Memory B cell (primary cell): ENCODE data around the gene PTPN9.

Source experiments
- ATAC-seq: fragments of 150-1000 bp; cut with Tn5 transposase; 2 replicates; pipeline ENCODE4 v1.10.0; 2021; ENCODE audit warnings: low read depth, mild to moderate bottlenecking, moderate library complexity
- DNase-seq, 2 donors: peaks; one replicate each; pipeline ENCODE4 v3.0.0; 2022; ENCODE audit warnings: low spot score in 2 of 2
- H3K27ac Mint-ChIP-seq: one replicate; pipeline ENCODE4 v1.8.0; 2022; ENCODE audit warnings: mild to moderate bottlenecking, moderate library complexity, mixed read lengths
- H3K27me3 Mint-ChIP-seq: one replicate; pipeline ENCODE4 v1.8.0; 2022; ENCODE audit warnings: mixed read lengths
- H3K36me3 Mint-ChIP-seq: one replicate; pipeline ENCODE4 v1.8.0; 2022; ENCODE audit warnings: mild to moderate bottlenecking, mixed read lengths
- H3K4me1 Mint-ChIP-seq: one replicate; pipeline ENCODE4 v1.8.0; 2022; ENCODE audit warnings: mixed read lengths
- H3K4me3 Mint-ChIP-seq: one replicate; pipeline ENCODE4 v1.8.0; 2022; ENCODE audit warnings: mild to moderate bottlenecking, moderate library complexity, mixed read lengths
- H3K9me3 Mint-ChIP-seq: one replicate; pipeline ENCODE4 v1.8.0; 2022; ENCODE audit warnings: mixed read lengths

PTPN9 gene

GRCh38 chr15:75578948-75579920 is at the start of gene PTPN9:
TSS of gene PTPN9 (minus strand) at chr15:75579315. CDS start at chr15:75578776, 539 bp downstream.
- H3K9me3 Mint-ChIP-seq = no peaks in the 10 kb centered on the region
- peak within 1 kb of the TSS; percentile 91 for H3K4me3 Mint-ChIP-seq
- ATAC-seq = peak; percentile 83
- peak within 1 kb of the TSS; percentile 88 for H3K27ac Mint-ChIP-seq
- H3K4me1 Mint-ChIP-seq = peaks cover 22% of the 10 kb centered on the region
- H3K36me3 Mint-ChIP-seq = peaks cover 1% of the 10 kb centered on the region
- no peaks in the 10 kb centered on the region for H3K27me3 Mint-ChIP-seq
- DNase-seq = peak; percentile 42 to 62

GRCh38 chr15:75625542-75626347 is 46.6 kb upstream of the PTPN9 start, which contains the start of gene SNUPN:
TSS of gene SNUPN (minus strand) at chr15:75625725. CDS start at chr15:75621051, 4,674 bp downstream.
- Mint-ChIP-seq H3K9me3 (no peaks in the 10 kb centered on the region), H3K27me3 (no peaks in the 10 kb centered on the region), H3K4me1 (peaks cover 7% of the 10 kb centered on the region), H3K36me3 (peaks cover 2% of the 10 kb centered on the region), H3K27ac (peak within 1 kb of the TSS; percentile 94), H3K4me3 (peak within 1 kb of the TSS; percentile 88)
- peak; percentile 76 to 78 for DNase-seq
- peak; percentile 92 for ATAC-seq

- no peak for ATAC-seq
- Mint-ChIP-seq H3K27ac (no peak overlapping the region), H3K36me3 (peaks cover 6% of the 10 kb centered on the region), H3K4me1 (peaks cover 7% of the 10 kb centered on the region), H3K4me3 (no peak overlapping the region), H3K27me3 (no peaks in the 10 kb centered on the region), H3K9me3 (no peaks in the 10 kb centered on the region)
- DNase-seq = no peak
Measured at GRCh38 chr15:75622505-75622904, 43.4 kb upstream of the PTPN9 start.

GRCh38 chr15:75620841-75621391 is 41.8 kb upstream of the PTPN9 start:
- ATAC-seq (no peak), DNase-seq (no peak)
- Mint-ChIP-seq H3K36me3 (peaks cover 15% of the 10 kb centered on the region), H3K9me3 (no peaks in the 10 kb centered on the region), H3K27me3 (no peaks in the 10 kb centered on the region), H3K27ac (no peak overlapping the region), H3K4me3 (no peak overlapping the region), H3K4me1 (peaks cover 4% of the 10 kb centered on the region)

- Mint-ChIP-seq H3K4me3 (no peak overlapping the region), H3K27ac (no peak overlapping the region), H3K9me3 (no peaks in the 10 kb centered on the region), H3K4me1 (peaks cover 3% of the 10 kb centered on the region), H3K27me3 (no peaks in the 10 kb centered on the region), H3K36me3 (peaks cover 19% of the 10 kb centered on the region)
- no peak for ATAC-seq
- DNase-seq = no peak
Measured at GRCh38 chr15:75620058-75620820, 41.1 kb upstream of the PTPN9 start.

- Mint-ChIP-seq H3K36me3 (peaks cover 42% of the 10 kb centered on the region), H3K4me3 (no peak overlapping the region), H3K27ac (no peak overlapping the region), H3K4me1 (no peaks in the 10 kb centered on the region), H3K27me3 (no peaks in the 10 kb centered on the region), H3K9me3 (no peaks in the 10 kb centered on the region)
- DNase-seq (no peak), ATAC-seq (no peak)
Measured at GRCh38 chr15:75616766-75617165, 37.7 kb upstream of the PTPN9 start.

GRCh38 chr15:75606711-75607699 is 27.9 kb upstream of the PTPN9 start:
- ATAC-seq = no peak
- H3K27ac Mint-ChIP-seq = peak overlapping the region; percentile 60
- peaks cover 34% of the 10 kb centered on the region for H3K36me3 Mint-ChIP-seq
- H3K4me3 Mint-ChIP-seq = no peak overlapping the region
- no peaks in the 10 kb centered on the region for H3K9me3 Mint-ChIP-seq
- no peak for DNase-seq
- H3K27me3 Mint-ChIP-seq = no peaks in the 10 kb centered on the region
- H3K4me1 Mint-ChIP-seq = peaks cover 5% of the 10 kb centered on the region

- Mint-ChIP-seq H3K27me3 (no peaks in the 10 kb centered on the region), H3K4me1 (peaks cover 5% of the 10 kb centered on the region), H3K4me3 (no peak overlapping the region), H3K27ac (peak overlapping the region; percentile 60), H3K9me3 (no peaks in the 10 kb centered on the region), H3K36me3 (peaks cover 35% of the 10 kb centered on the region)
- no peak for ATAC-seq
- no peak for DNase-seq
Measured at GRCh38 chr15:75606026-75606425, 26.9 kb upstream of the PTPN9 start.

- no peak for ATAC-seq
- Mint-ChIP-seq H3K9me3 (no peaks in the 10 kb centered on the region), H3K27ac (no peak overlapping the region), H3K27me3 (no peaks in the 10 kb centered on the region), H3K4me1 (no peaks in the 10 kb centered on the region), H3K36me3 (peaks cover 23% of the 10 kb centered on the region), H3K4me3 (no peak overlapping the region)
- no peak for DNase-seq
Measured at GRCh38 chr15:75599401-75599800, 20.3 kb upstream of the PTPN9 start.

GRCh38 chr15:75598361-75598760 is 19.2 kb upstream of the PTPN9 start:
- ATAC-seq (no peak), DNase-seq (no peak)
- Mint-ChIP-seq H3K27me3 (no peaks in the 10 kb centered on the region), H3K36me3 (peaks cover 24% of the 10 kb centered on the region), H3K4me1 (no peaks in the 10 kb centered on the region), H3K4me3 (no peak overlapping the region), H3K27ac (no peak overlapping the region), H3K9me3 (no peaks in the 10 kb centered on the region)

- no peaks in the 10 kb centered on the region for H3K4me1 Mint-ChIP-seq
- no peak for ATAC-seq
- no peak overlapping the region for H3K4me3 Mint-ChIP-seq
- no peaks in the 10 kb centered on the region for H3K9me3 Mint-ChIP-seq
- no peak for DNase-seq
- H3K27ac Mint-ChIP-seq = no peak overlapping the region
- H3K27me3 Mint-ChIP-seq = no peaks in the 10 kb centered on the region
- H3K36me3 Mint-ChIP-seq = peaks cover 24% of the 10 kb centered on the region
Measured at GRCh38 chr15:75597667-75598341, 18.7 kb upstream of the PTPN9 start.

- Mint-ChIP-seq H3K27me3 (no peaks in the 10 kb centered on the region), H3K36me3 (peaks cover 27% of the 10 kb centered on the region)
Measured at GRCh38 chr15:75596703-75597345, 17.7 kb upstream of the PTPN9 start.

More at GRCh38 chr15:75596703-75597345, 17.7 kb upstream of the PTPN9 start:
- Mint-ChIP-seq H3K9me3 (no peaks in the 10 kb centered on the region), H3K4me1 (no peaks in the 10 kb centered on the region), H3K4me3 (no peak overlapping the region), H3K27ac (no peak overlapping the region)
- ATAC-seq (no peak), DNase-seq (no peak)
